ENCODE results near the gene ITGA6.

ITGA6 gene

GRCh38 chr2:172427256-172427989, at the start of gene ITGA6:
Gene ITGA6 (plus strand): TSS chr2:172427586.
- peak; percentile 80 for DNase-seq

DNA sequence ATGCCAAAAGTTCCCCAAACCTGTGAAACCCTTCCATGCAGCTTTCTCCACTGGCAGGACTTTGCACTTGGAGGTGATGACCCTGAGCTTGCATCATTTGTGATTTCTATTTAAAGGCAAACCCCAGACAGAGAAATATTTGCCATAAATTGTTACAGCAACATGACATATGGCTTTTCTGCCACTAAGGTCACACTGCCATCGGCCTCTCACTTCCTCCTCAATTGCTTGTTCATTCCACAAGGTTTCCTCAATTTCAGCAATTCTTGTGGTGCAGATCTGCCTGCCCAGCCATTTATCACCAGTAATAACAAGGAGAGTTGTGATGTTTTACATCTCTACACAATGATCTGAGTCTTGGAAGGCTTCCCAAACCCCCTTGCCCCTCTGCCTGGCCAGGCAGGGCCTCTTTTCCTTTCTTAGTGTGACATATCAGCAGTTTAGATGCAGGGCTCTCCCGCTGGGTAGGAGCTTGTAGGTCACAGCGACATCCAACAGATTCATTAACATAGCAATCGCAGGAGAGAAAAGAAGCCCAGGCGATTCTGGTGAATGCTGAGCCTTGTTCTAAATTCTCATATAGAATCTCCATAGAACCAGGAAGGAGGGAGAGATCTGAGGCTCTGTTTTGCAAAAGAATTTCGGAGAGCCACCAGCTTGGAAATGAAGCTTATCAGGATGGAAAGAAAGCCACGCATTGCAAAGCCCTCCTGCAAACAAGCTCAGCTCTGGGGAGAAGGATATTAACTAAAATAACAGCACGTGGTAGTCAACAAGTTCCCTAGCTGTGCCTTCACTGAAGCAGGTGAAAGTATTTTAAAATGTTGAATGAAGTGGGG, 46.7 kb upstream of the ITGA6 start:
- DNase-seq: no peak

DNA sequence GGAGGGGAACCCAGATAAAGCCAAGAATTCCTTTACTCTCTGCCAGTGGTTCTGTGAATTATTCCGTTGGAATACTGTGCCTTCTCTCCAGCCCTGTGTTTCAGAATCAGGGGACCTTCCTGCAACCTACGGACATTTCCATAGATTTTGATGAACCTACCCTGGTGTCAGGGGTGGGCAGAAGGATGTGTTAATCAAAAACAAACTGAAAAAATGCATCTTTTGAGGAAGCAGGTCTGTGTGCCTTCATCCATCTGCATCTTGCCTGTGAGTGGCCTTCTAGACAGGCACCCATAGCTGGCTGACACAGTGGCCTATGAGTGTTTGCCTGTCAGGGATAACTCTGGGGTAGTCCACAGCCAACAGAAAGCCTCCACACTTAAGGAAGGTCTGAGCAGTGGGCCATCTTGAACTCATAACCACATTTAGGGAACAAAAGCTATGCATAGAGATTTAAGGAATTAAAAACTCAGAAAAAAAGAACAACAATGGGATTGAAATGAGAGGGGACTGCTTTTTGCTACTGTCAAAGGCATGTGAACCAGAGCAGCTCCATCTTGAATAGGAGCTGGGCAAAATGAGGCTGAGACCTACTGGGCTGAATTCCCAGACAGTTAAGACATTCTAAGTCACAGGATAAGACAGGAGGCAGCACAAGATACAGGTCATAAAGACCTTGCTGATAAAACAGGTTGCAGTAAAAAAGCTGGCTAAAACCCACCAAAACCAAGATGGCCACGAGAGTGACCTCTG, 45.9 kb upstream of the ITGA6 start:
- no peak for DNase-seq

DNA sequence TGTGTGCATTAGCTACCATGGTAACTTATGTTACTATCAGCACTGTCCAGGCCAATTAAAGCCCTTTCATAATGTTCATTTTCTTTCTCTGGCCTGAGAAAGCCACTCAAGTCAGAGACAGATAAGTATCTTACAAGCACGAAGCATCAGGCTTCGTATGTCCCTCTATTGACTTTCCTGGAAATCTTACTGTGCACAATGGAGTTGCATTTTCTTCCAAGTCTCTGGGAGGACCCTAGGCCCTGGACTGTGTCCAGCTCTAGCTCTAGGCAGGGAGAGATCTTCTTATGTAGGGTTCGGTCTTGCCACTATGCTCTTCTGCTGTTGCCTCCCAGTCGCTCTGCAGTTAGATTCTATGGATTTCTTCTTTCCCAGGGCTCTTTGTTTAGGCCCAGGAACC, 40.0 kb upstream of the ITGA6 start:
- DNase-seq: no peak

GRCh38 chr2:172389685-172390339, 37.6 kb upstream of the ITGA6 start:
- no peak for DNase-seq

DNA sequence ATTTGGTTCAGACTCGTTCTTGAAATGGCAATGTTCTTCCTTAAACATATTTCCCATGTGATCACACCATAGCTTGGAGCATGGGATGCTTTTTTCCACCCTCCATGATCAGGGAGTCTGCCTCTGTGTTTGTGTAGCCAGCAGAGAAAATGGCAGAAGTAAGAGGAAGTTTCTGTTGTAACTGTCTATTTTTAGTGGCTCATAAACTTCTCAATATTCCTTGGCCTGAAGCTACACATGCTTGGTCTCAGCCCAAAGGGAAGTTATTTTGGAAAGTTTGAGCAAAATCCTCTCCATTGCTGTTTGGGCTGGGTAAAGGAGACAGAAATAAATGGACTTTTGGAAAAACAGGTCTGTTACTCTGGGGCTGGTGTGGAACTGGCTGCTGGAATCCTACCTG, 33.4 kb upstream of the ITGA6 start:
- no peak for DNase-seq

DNA sequence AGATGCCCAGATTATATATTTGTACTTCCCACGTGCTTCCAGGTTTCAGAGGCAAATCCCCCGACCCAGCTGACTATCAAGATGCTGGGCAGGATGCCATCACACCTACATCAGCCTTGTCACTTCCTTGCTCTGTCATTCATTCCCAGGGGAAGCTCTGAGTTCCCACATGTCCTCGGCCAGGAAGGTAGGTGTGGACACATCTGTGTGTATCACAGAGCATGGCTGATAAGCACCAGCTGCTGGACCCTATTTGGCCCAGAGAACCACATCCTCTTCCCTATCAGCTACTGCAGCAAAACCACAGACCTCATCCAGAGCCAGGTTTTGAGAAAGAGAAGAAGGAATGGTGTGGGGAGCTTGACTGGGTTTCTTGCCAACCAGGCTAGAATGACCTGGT, 31.9 kb upstream of the ITGA6 start:
- no peak for DNase-seq

GRCh38 chr2:172397148-172397834, 30.1 kb upstream of the ITGA6 start:
- peak; percentile 77 for DNase-seq

DNA sequence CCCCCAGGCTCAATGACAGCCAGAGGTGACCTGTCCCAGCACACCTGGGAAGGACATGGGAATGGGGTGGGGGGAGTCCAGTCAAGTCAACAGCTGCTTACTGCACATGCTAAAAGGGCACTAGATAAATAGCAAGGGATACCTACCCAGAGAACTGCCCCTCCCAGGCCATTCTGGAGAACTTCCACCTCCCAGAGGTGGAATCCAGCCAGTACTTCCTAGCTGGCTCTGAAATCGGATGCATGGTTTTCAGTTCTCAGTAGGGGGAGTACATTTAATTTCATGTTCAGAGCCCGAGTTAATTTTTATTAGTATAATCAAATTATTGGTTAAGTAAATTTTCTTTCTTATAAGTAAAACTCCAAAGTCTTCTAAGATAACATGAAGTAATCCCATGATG, 28.9 kb upstream of the ITGA6 start:
- DNase-seq: no peak

DNA sequence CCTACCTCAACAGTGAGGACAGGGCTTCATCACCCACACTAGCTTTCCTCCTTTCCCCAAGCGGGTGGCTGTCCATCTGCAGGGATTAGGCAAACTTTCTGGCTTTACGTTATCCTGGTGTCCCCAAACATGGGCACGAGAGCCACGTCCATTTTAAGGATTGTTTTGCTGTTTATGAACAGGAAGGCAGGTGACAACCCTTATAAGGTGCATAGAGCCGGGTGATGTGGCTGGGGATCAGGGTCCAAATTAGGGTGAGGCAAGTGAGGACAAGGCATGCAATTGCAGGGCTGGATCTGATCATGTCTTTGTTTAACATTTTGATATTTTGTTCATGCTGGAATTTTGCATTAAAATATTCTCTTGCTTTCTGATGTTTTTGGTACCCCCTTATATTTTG, 27.6 kb upstream of the ITGA6 start:
- DNase-seq: no peak

GRCh38 chr2:172402198-172402597, 25.2 kb upstream of the ITGA6 start:
- no peak for DNase-seq

DNA sequence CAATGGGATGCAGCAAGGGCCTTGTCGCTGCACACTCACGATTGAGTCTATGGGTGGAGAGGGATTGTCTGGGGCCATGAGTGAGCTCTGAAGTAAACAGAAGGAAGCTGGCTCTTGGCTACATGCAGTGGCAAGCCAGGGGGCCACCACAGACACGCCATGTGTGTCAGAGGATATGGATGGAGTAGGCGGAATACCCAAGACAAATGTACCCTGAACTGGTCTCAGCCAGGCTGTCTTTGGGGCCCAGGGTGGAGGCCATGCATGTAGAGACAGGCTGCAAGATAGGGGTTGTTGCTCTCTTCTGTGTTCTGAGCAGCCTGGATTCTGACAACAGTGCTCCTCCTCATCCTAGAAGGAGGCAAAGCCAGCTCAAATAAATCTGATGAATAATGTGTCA, 24.0 kb upstream of the ITGA6 start:
- no peak for DNase-seq

- no peak for DNase-seq
These were observed 23.4 kb upstream of the ITGA6 start for GRCh38 chr2:172403881-172404468.

- no peak for DNase-seq
These were observed 22.6 kb upstream of the ITGA6 start for GRCh38 chr2:172404824-172405223.

DNA sequence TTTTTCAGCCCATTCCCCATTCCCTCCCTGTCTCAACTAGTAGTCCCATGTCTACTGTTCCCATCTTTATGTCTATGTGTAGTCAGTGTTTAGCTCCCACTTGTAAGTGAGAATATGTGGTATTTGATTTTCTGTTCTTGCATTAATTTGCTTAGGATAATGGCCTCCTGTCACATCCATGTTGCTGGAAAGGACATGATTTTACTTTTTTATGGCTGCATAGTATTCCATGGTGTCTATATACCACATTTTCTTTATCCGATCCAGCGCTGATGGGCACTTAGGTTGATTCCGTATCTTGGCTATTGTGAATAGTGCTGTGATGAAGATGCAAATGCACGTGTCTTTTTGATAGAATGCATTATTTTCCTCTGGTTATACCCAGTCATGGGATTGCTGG, 21.7 kb upstream of the ITGA6 start:
- DNase-seq: no peak

- no peak for DNase-seq
These were observed 19.1 kb upstream of the ITGA6 start for GRCh38 chr2:172408143-172408766.

GRCh38 chr2:172409042-172409441, 18.3 kb upstream of the ITGA6 start:
- DNase-seq: no peak

GRCh38 chr2:172412984-172413492, 14.3 kb upstream of the ITGA6 start:
- no peak for DNase-seq

GRCh38 chr2:172415157-172415864, 12.1 kb upstream of the ITGA6 start:
- no peak for DNase-seq

DNA sequence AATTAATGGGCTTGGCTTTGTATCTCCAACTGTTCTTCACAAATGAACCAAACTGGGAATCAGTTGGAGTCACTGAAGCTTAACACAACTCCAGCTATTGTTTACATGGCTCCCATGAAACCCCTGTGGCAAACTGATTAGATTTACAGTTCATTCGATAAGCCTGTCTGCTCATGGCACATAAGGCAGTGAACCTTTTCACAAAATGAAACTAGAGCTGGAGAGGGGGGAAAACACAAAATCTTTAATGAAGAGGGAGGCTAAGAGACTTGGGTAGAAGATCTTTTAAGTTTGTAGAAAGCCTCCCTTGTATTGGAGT, 11.6 kb upstream of the ITGA6 start:
- no peak for DNase-seq

Data from left hindlimb (tissue), 1 donor.